Aorta (tissue), 5 donors: ENCODE measurements around the gene LAMTOR1. TPM values are rescaled to one million over a fixed set of nuclear protein-coding genes. Genes with fewer than 3 reads are reported as not detected.
A peak's percentile ranks its signal among the peaks of the same experiment; 100 is the strongest.

ENCODE experiments used
- ATAC-seq: fragments of 200-7000 bp; cut with Tn5 transposase; one replicate; pipeline ENCODE4 v1.9.1; 2022; ENCODE audit warnings: moderate library complexity; ENCODE audit not compliant: low FRiP score
- DNase-seq, 2 donors: peaks; one replicate each; pipeline ENCODE4 v3.0.0-alpha.2; 2020
- H3K27ac ChIP-seq, 2 donors: one replicate each; pipeline ENCODE4 v1.5.1; 2013; ENCODE audit warnings: low read length in 2 of 2, mild to moderate bottlenecking in 2 of 2, moderate library complexity in 2 of 2, control low read depth in 1 of 2, inconsistent platforms in 1 of 2, low read depth in 1 of 2
- H3K27me3 ChIP-seq, 2 donors: one replicate each; pipeline ENCODE4 v1.6.1; 2013; ENCODE audit warnings: control low read depth in 1 of 2, low read length in 1 of 2, mild to moderate bottlenecking in 1 of 2, moderate library complexity in 1 of 2; ENCODE audit not compliant: insufficient read depth in 2 of 2, control insufficient read depth in 1 of 2
- H3K36me3 ChIP-seq, 2 donors: one replicate each; pipeline ENCODE4 v1.6.1; 2013; ENCODE audit warnings: control low read depth in 1 of 2, low read length in 1 of 2, mild to moderate bottlenecking in 1 of 2; ENCODE audit not compliant: insufficient read depth in 2 of 2, control insufficient read depth in 1 of 2
- H3K4me1 ChIP-seq, 2 donors: one replicate each; pipeline ENCODE4 v1.6.1; 2013; ENCODE audit warnings: low read length in 2 of 2, control low read depth in 1 of 2, mild to moderate bottlenecking in 1 of 2, moderate library complexity in 1 of 2; ENCODE audit not compliant: insufficient read depth in 2 of 2, control insufficient read depth in 1 of 2
- H3K4me3 ChIP-seq, 2 donors: one replicate each; pipeline ENCODE4 v1.5.1; 2013; ENCODE audit warnings: low read length in 2 of 2, control low read depth in 1 of 2, mild to moderate bottlenecking in 1 of 2
- H3K9me3 ChIP-seq: one replicate; pipeline ENCODE4 v1.6.1; 2013; ENCODE audit warnings: mild to moderate bottlenecking, low read length; ENCODE audit not compliant: control insufficient read depth
- WGBS, 2 donors: extraction: QIAGEN DNeasy Blood & Tissue Kit; methylation state at CpG; one replicate each; pipeline ENCODE4 v1.1.7; 2013; 5-methylcytosine and 5-hydroxymethylcytosine counted together
- intact Hi-C, 2 donors: fragments of 100-400 bp; cut with DNase I; formaldehyde crosslinking; loops; one replicate each; pipeline versions ENCODE4 v1.14.2 to v1.15.0; 2022
- polyA plus RNA-seq, 2 donors: library from polyadenylated mRNA; stranded (reverse); fragments of 200-250 nt; gene quantifications; one replicate each; pipeline ENCODE4 v1.2.3, GENCODE V29; 2013
- total RNA-seq, 2 donors: library from RNA; stranded (reverse); fragmentation: NEBNext Ultra II Directional; extraction: Animal tissue kit (Norgen Biotek cat#: 25700); gene quantifications; one replicate each; pipeline ENCODE4 v1.2.1, GENCODE V29; 2021
- donor health status: healthy with polysubstance abuse.
- donor health status: Bipolar disorder and iron deficiency.
- donor health status: DM: no; HTN: no; CAD: no.
- donor health status: DM: no; HTN: no; CAD: no.
- donor health status: DM: yes; HTN: yes; CAD: no.

The LAMTOR1 gene
- total and polyA plus RNA-seq, 4 donors, result 61.1 to 160 (median 81.4) TPM

GRCh38 chr11:72069787-72070251, 33.3 kb downstream of the LAMTOR1 start:
- H3K36me3 ChIP-seq, result no peaks in the 10 kb centered on the region
- peak; percentile 94 for ATAC-seq
- DNase-seq, result peak; percentile 94 to 95
- 2 to 5% methylated on average over 2 of the region's 2 CpGs for WGBS, 2 donors
- no peaks in the 10 kb centered on the region for H3K9me3 ChIP-seq
- H3K27me3 ChIP-seq, result no peaks in the 10 kb centered on the region
- intact Hi-C loops, result no loop called here
- H3K27ac ChIP-seq, result peak overlapping the region; percentile 87 to 90
- no peak overlapping the region for H3K4me3 ChIP-seq
- peaks cover 0 to 5% of the 10 kb centered on the region in 2 donors for H3K4me1 ChIP-seq

DNA sequence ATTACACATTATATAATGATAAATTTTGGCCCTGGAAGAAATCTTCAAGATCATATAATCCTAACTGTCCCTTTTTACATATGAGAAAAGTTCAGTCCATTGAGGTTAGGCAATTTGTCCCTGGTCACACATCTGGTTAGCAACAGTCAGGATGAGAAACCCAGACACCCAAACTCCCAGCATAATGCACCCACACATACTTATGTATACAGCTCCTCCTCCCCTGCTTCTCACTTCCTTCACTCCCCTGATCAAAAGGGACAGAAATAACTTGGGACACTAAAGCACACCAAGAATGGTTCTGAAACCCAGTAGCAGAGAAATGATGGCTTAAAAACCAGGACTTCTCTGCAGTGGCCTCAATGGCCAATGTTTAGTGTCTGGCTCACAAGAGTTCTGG, 33.9 kb downstream of the LAMTOR1 start:
- DNase-seq (no peak), ATAC-seq (peak; percentile 42)
- Histone ChIP-seq H3K36me3 (no peaks in the 10 kb centered on the region), H3K27me3 (no peaks in the 10 kb centered on the region), H3K9me3 (no peaks in the 10 kb centered on the region), H3K27ac (peak overlapping the region; percentile 57 to 84), H3K4me1 (peaks cover 0 to 5% of the 10 kb centered on the region in 2 donors), H3K4me3 (no peak overlapping the region)
- intact Hi-C loops, result no loop called here

- H3K4me1 ChIP-seq, result peaks cover 0 to 5% of the 10 kb centered on the region in 2 donors
- intact Hi-C loops, result no loop called here
- H3K9me3 ChIP-seq, result no peaks in the 10 kb centered on the region
- no peak overlapping the region for H3K4me3 ChIP-seq
- no peaks in the 10 kb centered on the region for H3K27me3 ChIP-seq
- no peaks in the 10 kb centered on the region for H3K36me3 ChIP-seq
- no peak for DNase-seq
- H3K27ac ChIP-seq, result no peak overlapping the region
- ATAC-seq, result no peak
Observed at GRCh38 chr11:72067676-72068075, 35.4 kb downstream of the LAMTOR1 start.

DNA sequence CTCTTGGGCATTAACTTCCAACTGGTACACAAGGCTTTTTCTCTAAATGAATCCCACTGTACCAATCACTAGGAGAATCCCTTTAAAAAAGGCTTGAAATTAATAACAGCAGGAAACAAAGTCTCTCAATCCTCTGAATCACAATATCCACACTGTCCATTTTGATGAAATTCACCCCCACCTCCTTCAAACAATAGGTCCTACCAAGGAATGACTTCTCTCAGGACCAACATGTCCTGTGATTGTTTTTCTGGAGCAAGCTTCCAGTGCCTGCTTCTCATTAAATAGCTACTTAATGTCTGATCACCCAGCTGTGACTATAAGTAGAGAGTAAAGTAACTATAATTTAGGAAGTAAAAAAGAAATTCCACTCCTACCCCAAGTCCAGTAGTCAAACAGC, 35.8 kb downstream of the LAMTOR1 start:
- Histone ChIP-seq H3K9me3 (no peaks in the 10 kb centered on the region), H3K27ac (no peak overlapping the region), H3K4me1 (peaks cover 0 to 5% of the 10 kb centered on the region in 2 donors), H3K4me3 (no peak overlapping the region), H3K27me3 (no peaks in the 10 kb centered on the region), H3K36me3 (no peaks in the 10 kb centered on the region)
- intact Hi-C loops, result no loop called here
- ATAC-seq (no peak), DNase-seq (no peak)

DNA sequence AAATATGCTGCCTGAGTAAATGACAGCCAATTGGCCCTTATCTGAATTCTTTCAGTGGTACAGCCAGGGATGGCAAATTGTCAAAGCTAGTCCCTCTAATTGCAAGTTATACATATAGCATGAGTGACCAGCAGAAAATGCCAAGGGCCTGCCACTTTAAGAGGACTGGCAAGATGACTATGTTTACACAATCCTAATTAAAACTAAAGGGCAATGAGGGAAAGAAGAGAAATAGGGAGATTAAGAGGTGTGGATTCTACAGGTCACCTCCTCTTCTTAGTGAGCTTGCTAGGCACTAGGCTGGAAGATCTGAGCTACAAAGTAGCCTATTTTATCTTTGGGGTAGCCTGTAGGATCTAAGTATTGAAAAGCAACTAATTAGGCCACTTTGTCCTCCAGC, 36.2 kb downstream of the LAMTOR1 start:
- Histone ChIP-seq H3K4me3 (no peak overlapping the region), H3K27ac (no peak overlapping the region), H3K9me3 (no peaks in the 10 kb centered on the region), H3K27me3 (no peaks in the 10 kb centered on the region), H3K4me1 (peaks cover 0 to 5% of the 10 kb centered on the region in 2 donors), H3K36me3 (no peaks in the 10 kb centered on the region)
- ATAC-seq (no peak), DNase-seq (no peak)
- intact Hi-C loops, result no loop called here

DNA sequence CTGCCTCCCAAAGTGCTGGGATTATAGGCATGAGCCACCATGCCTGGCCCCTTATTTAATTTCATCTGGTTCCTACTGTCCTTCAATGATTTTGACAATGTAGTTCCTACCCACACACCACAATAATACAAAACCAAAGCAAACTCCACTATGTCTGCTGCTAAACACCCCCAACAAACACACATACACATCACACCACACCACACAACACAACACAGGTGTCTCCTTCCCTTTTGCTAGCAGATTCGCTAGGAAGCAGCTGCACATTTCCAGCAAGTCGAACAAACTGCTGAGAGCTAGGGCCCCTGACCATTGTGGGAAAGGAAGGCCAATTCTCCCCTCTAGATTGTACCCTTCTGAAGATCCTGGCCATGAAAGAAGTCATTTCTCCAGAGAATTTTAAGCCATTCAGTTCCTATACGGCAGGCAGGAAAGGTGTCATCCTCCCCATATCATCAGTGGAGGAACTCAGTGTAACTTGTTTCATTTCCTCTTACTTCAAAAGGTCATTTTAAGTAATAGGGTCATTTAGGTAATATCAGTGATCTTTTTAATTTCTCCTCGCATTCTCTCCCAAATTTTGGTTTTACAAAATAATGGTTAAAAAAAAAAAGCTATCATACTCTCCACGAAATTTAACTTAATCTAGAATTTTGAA, 41.2 kb downstream of the LAMTOR1 start:
- Histone ChIP-seq H3K4me1 (peaks cover 0 to 2% of the 10 kb centered on the region in 2 donors), H3K36me3 (no peaks in the 10 kb centered on the region), H3K4me3 (no peak overlapping the region), H3K9me3 (no peaks in the 10 kb centered on the region), H3K27ac (no peak overlapping the region), H3K27me3 (no peaks in the 10 kb centered on the region)
- ATAC-seq (no peak), DNase-seq (no peak)
- 94 to 96% methylated on average over 5 of the region's 5 CpGs for WGBS, 2 donors
- intact Hi-C loops, result no loop called here

DNA sequence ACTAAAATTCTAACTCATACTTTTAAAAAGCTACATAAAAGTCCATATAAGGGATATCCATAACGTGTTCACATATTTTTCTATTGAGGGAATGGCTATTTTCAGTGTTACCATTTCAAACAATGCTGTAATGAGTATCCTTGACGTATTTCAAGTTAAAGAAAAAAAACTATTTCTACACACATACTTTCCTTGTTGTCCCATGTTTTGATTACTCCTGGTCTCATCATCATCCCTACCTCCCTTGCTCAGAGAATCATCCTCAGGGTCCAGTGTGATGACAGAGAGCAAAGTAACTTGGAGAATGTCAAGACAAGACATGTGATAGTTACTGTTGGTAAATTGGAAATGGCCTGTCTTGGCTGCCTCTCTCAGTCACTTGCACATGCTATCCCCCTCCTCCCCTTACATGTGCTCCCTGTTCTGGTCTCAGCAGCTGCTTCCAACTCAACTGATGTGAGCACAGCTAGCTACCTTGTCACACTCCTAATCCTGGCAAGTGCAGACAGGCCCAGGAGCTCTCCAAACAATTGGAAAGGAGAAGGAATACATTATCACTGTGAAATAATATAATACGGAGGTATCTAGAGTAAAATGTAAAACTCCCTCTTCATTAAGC, 44.6 kb downstream of the LAMTOR1 start:
- no peaks in the 10 kb centered on the region for H3K4me1 ChIP-seq
- DNase-seq (no peak), ATAC-seq (no peak)
- H3K27ac ChIP-seq, result no peak overlapping the region
- no peaks in the 10 kb centered on the region for H3K27me3 ChIP-seq
- H3K4me3 ChIP-seq, result no peak overlapping the region
- H3K9me3 ChIP-seq, result no peaks in the 10 kb centered on the region
- WGBS, 2 donors, result 37 to 46% methylated on average over 3 of the region's 3 CpGs
- no peaks in the 10 kb centered on the region for H3K36me3 ChIP-seq
- intact Hi-C loops, result no loop called here

- WGBS, 2 donors, result 89 to 94% methylated on average over 3 of the region's 3 CpGs
- H3K36me3 ChIP-seq, result no peaks in the 10 kb centered on the region
- intact Hi-C loops, result no loop called here
- H3K27me3 ChIP-seq, result no peaks in the 10 kb centered on the region
- no peak overlapping the region for H3K27ac ChIP-seq
- no peaks in the 10 kb centered on the region for H3K9me3 ChIP-seq
- no peak for DNase-seq
- H3K4me1 ChIP-seq, result peaks cover 0 to 2% of the 10 kb centered on the region in 2 donors
- ATAC-seq, result no peak
- H3K4me3 ChIP-seq, result no peak overlapping the region
Observed at GRCh38 chr11:72048766-72049460, 54.2 kb downstream of the LAMTOR1 start.
